ENCODE results near the gene CENPO. TPM values are rescaled to one million over a fixed set of nuclear protein-coding genes. Genes with fewer than 3 reads are reported as not detected.
"Not testable (repeated sequence)": the region's sequence is repeated elsewhere in the genome, so short reads cannot be mapped to it uniquely, and the experiment has no call there.

Gene CENPO
- total RNA-seq, 2 donors from 2014 or later, result 3.5 to 6.5 TPM

GRCh38 chr2:24831221-24832072, 38.2 kb downstream of the CENPO start:
- no peak for ATAC-seq
- DNase-seq, result no peak
- H3K4me1 Mint-ChIP-seq, result peaks cover 13% of the 10 kb centered on the region
- no peaks in the 10 kb centered on the region for H3K27me3 Mint-ChIP-seq
- H3K4me3 Mint-ChIP-seq, result no peak overlapping the region
- H3K36me3 Mint-ChIP-seq (ENCODE audit: low read depth), result peaks cover 5% of the 10 kb centered on the region
- no peak overlapping the region for H3K27ac Mint-ChIP-seq
- H3K9me3 ChIP-seq (ENCODE audit: control insufficient read depth, low read length, poor library complexity, severe bottlenecking), result no peaks in the 10 kb centered on the region

GRCh38 chr2:24832073-24832461, 38.8 kb downstream of the CENPO start:
- H3K27ac Mint-ChIP-seq, result no peak overlapping the region
- DNase-seq (no peak), ATAC-seq (no peak)
- no peaks in the 10 kb centered on the region for H3K27me3 Mint-ChIP-seq
- peaks cover 14% of the 10 kb centered on the region for H3K4me1 Mint-ChIP-seq
- H3K9me3 ChIP-seq (ENCODE audit: control insufficient read depth, low read length, poor library complexity, severe bottlenecking), result no peaks in the 10 kb centered on the region
- H3K4me3 Mint-ChIP-seq, result no peak overlapping the region
- H3K36me3 Mint-ChIP-seq (ENCODE audit: low read depth), result peaks cover 5% of the 10 kb centered on the region

GRCh38 chr2:24832521-24832920, 39.3 kb downstream of the CENPO start:
- ATAC-seq, result no peak
- H3K4me1 Mint-ChIP-seq, result peaks cover 10% of the 10 kb centered on the region
- H3K36me3 Mint-ChIP-seq (ENCODE audit: low read depth), result peaks cover 6% of the 10 kb centered on the region
- no peak for DNase-seq
- H3K27me3 Mint-ChIP-seq, result no peaks in the 10 kb centered on the region
- H3K27ac Mint-ChIP-seq, result no peak overlapping the region
- no peaks in the 10 kb centered on the region for H3K9me3 ChIP-seq (ENCODE audit: control insufficient read depth, low read length, poor library complexity, severe bottlenecking)
- no peak overlapping the region for H3K4me3 Mint-ChIP-seq

DNA sequence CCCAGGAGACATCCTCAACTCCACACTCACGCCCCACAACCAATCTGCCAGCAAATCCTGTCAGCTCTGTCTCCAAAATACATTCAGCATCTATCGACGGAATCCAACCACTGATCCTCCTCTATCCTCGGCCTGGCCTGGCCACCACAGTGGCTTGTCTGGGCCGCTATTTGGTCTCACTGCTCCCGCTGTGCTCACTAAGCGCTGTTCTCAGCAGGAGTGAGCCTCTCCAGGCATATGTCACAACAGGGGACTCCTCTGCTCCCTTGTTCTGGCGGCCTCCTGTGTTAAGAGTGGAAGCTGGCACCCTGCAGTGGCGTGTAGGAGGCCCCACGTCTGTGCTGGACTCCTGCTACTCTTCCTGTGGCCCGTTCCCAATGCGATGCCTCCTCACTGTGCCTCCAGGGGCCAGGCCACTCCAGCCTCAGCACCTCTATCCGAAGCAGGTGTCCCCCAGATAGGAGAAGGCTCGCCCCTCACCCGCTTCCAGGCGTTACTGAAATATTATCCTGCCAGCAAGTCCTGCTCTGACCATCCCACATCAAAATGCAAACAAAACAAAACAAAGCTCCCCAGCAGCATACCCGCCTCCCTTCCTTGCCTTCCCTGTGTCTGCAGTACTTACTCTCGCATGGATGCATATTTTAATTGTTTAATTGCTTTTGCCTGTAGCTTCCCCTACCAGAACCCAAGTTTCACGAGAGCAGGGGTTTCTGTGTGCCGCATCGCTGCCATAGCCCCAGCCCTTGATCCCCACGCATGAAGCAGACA, 39.9 kb downstream of the CENPO start:
- ATAC-seq (no peak), DNase-seq (no peak)
- Mint-ChIP-seq H3K4me1 (peaks cover 8% of the 10 kb centered on the region), H3K36me3 (ENCODE audit: low read depth) (peaks cover 6% of the 10 kb centered on the region), H3K27me3 (no peaks in the 10 kb centered on the region), H3K4me3 (no peak overlapping the region), H3K27ac (peak overlapping the region; percentile 16)
- no peaks in the 10 kb centered on the region for H3K9me3 ChIP-seq (ENCODE audit: control insufficient read depth, low read length, poor library complexity, severe bottlenecking)

- DNase-seq (no peak), ATAC-seq (no peak)
- no peaks in the 10 kb centered on the region for H3K9me3 ChIP-seq (ENCODE audit: control insufficient read depth, low read length, poor library complexity, severe bottlenecking)
- Mint-ChIP-seq H3K4me1 (peaks cover 8% of the 10 kb centered on the region), H3K27ac (no peak overlapping the region), H3K27me3 (no peaks in the 10 kb centered on the region), H3K4me3 (no peak overlapping the region), H3K36me3 (ENCODE audit: low read depth) (peaks cover 6% of the 10 kb centered on the region)
Observed at GRCh38 chr2:24833821-24834732, 40.9 kb downstream of the CENPO start.

GRCh38 chr2:24834733-24835395, 41.6 kb downstream of the CENPO start:
- no peak overlapping the region for H3K4me3 Mint-ChIP-seq
- H3K27me3 Mint-ChIP-seq, result no peaks in the 10 kb centered on the region
- no peak overlapping the region for H3K27ac Mint-ChIP-seq
- no peak for ATAC-seq
- H3K4me1 Mint-ChIP-seq, result peaks cover 8% of the 10 kb centered on the region
- DNase-seq, result no peak
- no peaks in the 10 kb centered on the region for H3K9me3 ChIP-seq (ENCODE audit: control insufficient read depth, low read length, poor library complexity, severe bottlenecking)
- peaks cover 6% of the 10 kb centered on the region for H3K36me3 Mint-ChIP-seq (ENCODE audit: low read depth)

GRCh38 chr2:24835411-24835810, 42.2 kb downstream of the CENPO start:
- ATAC-seq, DNase-seq, H3K27ac Mint-ChIP-seq: not testable (repeated sequence)

GRCh38 chr2:24836206-24836605, 43.0 kb downstream of the CENPO start:
- Mint-ChIP-seq H3K36me3 (ENCODE audit: low read depth) (peaks cover 6% of the 10 kb centered on the region), H3K4me3 (no peak overlapping the region), H3K4me1 (peaks cover 8% of the 10 kb centered on the region), H3K27me3 (no peaks in the 10 kb centered on the region), H3K27ac (no peak overlapping the region)
- ATAC-seq (no peak), DNase-seq (no peak)
- no peaks in the 10 kb centered on the region for H3K9me3 ChIP-seq (ENCODE audit: control insufficient read depth, low read length, poor library complexity, severe bottlenecking)

More at GRCh38 chr2:24835411-24835810, 42.2 kb downstream of the CENPO start:
- H3K27me3 Mint-ChIP-seq; H3K4me1 Mint-ChIP-seq; H3K4me3 Mint-ChIP-seq; H3K36me3 Mint-ChIP-seq (ENCODE audit: low read depth); H3K9me3 ChIP-seq (ENCODE audit: control insufficient read depth, low read length, poor library complexity, severe bottlenecking): not testable (repeated sequence)

- peaks cover 6% of the 10 kb centered on the region for H3K36me3 Mint-ChIP-seq (ENCODE audit: low read depth)
- H3K4me3 Mint-ChIP-seq, result no peak overlapping the region
- DNase-seq, result no peak
- no peaks in the 10 kb centered on the region for H3K27me3 Mint-ChIP-seq
- H3K4me1 Mint-ChIP-seq, result peaks cover 8% of the 10 kb centered on the region
- no peak for ATAC-seq
- H3K9me3 ChIP-seq (ENCODE audit: control insufficient read depth, low read length, poor library complexity, severe bottlenecking), result no peaks in the 10 kb centered on the region
- H3K27ac Mint-ChIP-seq, result peak overlapping the region; percentile 47
Observed at GRCh38 chr2:24836706-24837105, 43.5 kb downstream of the CENPO start.

DNA sequence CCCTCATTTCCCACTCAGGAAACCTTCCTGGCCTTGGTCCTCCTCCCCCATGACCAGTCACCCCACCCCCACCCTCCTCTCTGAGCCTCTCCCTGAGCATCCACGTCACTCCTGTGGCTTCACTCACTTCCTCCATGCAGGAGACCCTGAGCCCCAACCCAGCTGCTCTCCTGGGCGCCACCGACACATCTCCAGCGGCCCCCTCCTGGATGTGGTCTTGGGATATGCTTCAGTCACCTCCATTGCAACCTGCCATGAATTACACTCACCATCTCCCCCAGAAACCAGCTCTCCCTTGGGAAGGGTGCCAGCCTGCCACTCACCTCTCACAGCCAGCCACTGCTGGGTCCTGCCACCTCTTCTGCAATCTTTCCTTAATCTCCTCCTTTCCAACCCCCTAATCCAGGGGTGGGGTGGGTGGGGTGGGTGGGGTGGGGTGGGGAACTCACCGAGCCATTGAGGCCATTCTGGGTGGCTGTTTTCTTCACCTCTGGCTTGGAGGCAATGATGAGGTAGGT, 44.8 kb downstream of the CENPO start:
- Mint-ChIP-seq H3K4me3 (no peak overlapping the region), H3K27ac (no peak overlapping the region)

DNA sequence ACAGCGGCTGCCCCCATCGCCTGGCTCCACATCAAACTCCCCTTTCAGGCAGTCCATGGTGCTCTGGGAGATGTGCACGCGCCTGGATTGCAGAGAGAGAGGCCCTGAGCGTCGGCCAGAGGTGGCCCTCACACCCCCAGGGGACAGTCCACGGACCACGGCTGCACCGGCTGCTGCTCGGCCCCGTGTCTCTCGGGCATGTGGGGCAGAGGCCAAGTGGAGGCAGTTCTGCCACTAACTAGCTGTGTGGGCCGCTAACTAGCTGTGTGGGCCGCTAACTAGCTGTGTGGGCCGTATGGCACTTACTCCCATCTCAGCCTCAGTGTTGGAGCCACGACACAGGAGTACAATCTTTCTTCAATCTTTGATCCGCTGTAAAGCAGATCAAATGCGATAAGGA, 45.3 kb downstream of the CENPO start:
- Mint-ChIP-seq H3K4me3 (no peak overlapping the region), H3K27me3 (no peaks in the 10 kb centered on the region), H3K27ac (no peak overlapping the region), H3K36me3 (ENCODE audit: low read depth) (peaks cover 4% of the 10 kb centered on the region), H3K4me1 (peaks cover 5% of the 10 kb centered on the region)
- no peak for ATAC-seq
- DNase-seq, result no peak
- H3K9me3 ChIP-seq (ENCODE audit: control insufficient read depth, low read length, poor library complexity, severe bottlenecking), result no peaks in the 10 kb centered on the region

More for the DNA sequence above, 44.8 kb downstream of the CENPO start:
- Mint-ChIP-seq H3K36me3 (ENCODE audit: low read depth) (peaks cover 4% of the 10 kb centered on the region), H3K27me3 (no peaks in the 10 kb centered on the region), H3K4me1 (peaks cover 5% of the 10 kb centered on the region)
- no peaks in the 10 kb centered on the region for H3K9me3 ChIP-seq (ENCODE audit: control insufficient read depth, low read length, poor library complexity, severe bottlenecking)
- ATAC-seq (no peak), DNase-seq (no peak)

- no peaks in the 10 kb centered on the region for H3K9me3 ChIP-seq (ENCODE audit: control insufficient read depth, low read length, poor library complexity, severe bottlenecking)
- Mint-ChIP-seq H3K4me3 (no peak overlapping the region), H3K27me3 (no peaks in the 10 kb centered on the region), H3K4me1 (peaks cover 5% of the 10 kb centered on the region), H3K27ac (no peak overlapping the region), H3K36me3 (ENCODE audit: low read depth) (peaks cover 4% of the 10 kb centered on the region)
- DNase-seq (no peak), ATAC-seq (no peak)
Observed at GRCh38 chr2:24839729-24840128, 46.5 kb downstream of the CENPO start.
